ENCODE measurements around the gene SIRT2.
"Not testable (repeated sequence)": the region's sequence is repeated elsewhere in the genome, so short reads cannot be mapped to it uniquely, and the experiment has no call there.

DNA sequence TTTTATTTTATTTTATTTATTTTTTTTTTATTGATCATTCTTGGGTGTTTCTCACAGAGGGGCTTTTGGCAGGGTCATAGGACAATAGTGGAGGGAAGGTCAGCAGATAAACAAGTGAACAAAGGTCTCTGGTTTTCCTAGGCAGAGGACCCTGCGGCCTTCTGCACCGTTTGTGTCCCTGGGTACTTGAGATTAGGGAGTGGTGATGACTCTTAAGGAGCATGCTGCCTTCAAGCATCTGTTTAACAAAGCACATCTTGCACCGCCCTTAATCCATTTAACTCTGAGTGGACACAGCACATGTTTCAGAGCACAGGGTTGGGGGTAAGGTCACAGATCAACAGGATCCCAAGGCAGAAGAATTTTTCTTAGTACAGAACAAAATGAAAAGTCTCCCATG is 44.5 kb downstream of the SIRT2 start:
- TF ChIP-seq, protein P1, sequence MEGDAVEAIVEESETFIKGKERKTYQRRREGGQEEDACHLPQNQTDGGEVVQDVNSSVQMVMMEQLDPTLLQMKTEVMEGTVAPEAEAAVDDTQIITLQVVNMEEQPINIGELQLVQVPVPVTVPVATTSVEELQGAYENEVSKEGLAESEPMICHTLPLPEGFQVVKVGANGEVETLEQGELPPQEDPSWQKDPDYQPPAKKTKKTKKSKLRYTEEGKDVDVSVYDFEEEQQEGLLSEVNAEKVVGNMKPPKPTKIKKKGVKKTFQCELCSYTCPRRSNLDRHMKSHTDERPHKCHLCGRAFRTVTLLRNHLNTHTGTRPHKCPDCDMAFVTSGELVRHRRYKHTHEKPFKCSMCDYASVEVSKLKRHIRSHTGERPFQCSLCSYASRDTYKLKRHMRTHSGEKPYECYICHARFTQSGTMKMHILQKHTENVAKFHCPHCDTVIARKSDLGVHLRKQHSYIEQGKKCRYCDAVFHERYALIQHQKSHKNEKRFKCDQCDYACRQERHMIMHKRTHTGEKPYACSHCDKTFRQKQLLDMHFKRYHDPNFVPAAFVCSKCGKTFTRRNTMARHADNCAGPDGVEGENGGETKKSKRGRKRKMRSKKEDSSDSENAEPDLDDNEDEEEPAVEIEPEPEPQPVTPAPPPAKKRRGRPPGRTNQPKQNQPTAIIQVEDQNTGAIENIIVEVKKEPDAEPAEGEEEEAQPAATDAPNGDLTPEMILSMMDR (IDR thresholded peaks at IDR 0.05): not testable (repeated sequence)
- not testable (repeated sequence) for TF ChIP-seq POLR2A (IDR thresholded peaks at IDR 0.05)
